EL (cell line): ENCODE data around the gene PDK1.
A peak's percentile ranks its signal among the peaks of the same experiment; 100 is the strongest.
"Not testable (repeated sequence)": the region's sequence is repeated elsewhere in the genome, so short reads cannot be mapped to it uniquely, and the experiment has no call there.

ENCODE experiments used
- DNase-seq: peaks from one replicate; pipeline ENCODE4 v3.0.0-alpha.2; 2016

PDK1 gene

GRCh38 chr2:172555522-172556283 is at the start of gene PDK1:
Gene PDK1, plus strand, starts transcription at chr2:172556090. Its CDS starts 61 bp downstream, at chr2:172556151.
- DNase-seq = peak; percentile 94

GRCh38 chr2:172507199-172507598 is 48.7 kb upstream of the PDK1 start:
- DNase-seq = no peak

- no peak for DNase-seq
These were observed 45.8 kb upstream of the PDK1 start for GRCh38 chr2:172510088-172510487.

- no peak for DNase-seq
These were observed 45.3 kb upstream of the PDK1 start for GRCh38 chr2:172510548-172510947.

GRCh38 chr2:172512810-172513523 is 42.9 kb upstream of the PDK1 start:
- DNase-seq = no peak

GRCh38 chr2:172513524-172513900 is 42.4 kb upstream of the PDK1 start:
- DNase-seq = no peak

- DNase-seq = no peak
These were observed 41.8 kb upstream of the PDK1 start for GRCh38 chr2:172513935-172514586.

GRCh38 chr2:172516299-172516698 is 39.6 kb upstream of the PDK1 start:
- peak; percentile 47 for DNase-seq

GRCh38 chr2:172518995-172519394 is 36.9 kb upstream of the PDK1 start:
- DNase-seq = no peak

- no peak for DNase-seq
These were observed 30.3 kb upstream of the PDK1 start for GRCh38 chr2:172525601-172526000.

- no peak for DNase-seq
These were observed 24.6 kb upstream of the PDK1 start for GRCh38 chr2:172531309-172531708.

- not testable (repeated sequence) for DNase-seq
These were observed 23.4 kb upstream of the PDK1 start for GRCh38 chr2:172532461-172532860.

- DNase-seq = no peak
These were observed 22.2 kb upstream of the PDK1 start for GRCh38 chr2:172533687-172534086.

- DNase-seq = no peak
These were observed 20.8 kb upstream of the PDK1 start for GRCh38 chr2:172535119-172535518.

- DNase-seq = not testable (repeated sequence)
These were observed 18.0 kb upstream of the PDK1 start for GRCh38 chr2:172537851-172538250.

- DNase-seq = no peak
These were observed 16.1 kb upstream of the PDK1 start for GRCh38 chr2:172539767-172540166.

- DNase-seq = peak; percentile 28
These were observed 15.5 kb upstream of the PDK1 start for GRCh38 chr2:172540421-172540820.

GRCh38 chr2:172545408-172546075 is 10.3 kb upstream of the PDK1 start:
- DNase-seq = no peak

- no peak for DNase-seq
These were observed 6.8 kb upstream of the PDK1 start for GRCh38 chr2:172549131-172549530.

GRCh38 chr2:172549802-172550201 is 6.1 kb upstream of the PDK1 start:
- not testable (repeated sequence) for DNase-seq

- DNase-seq = no peak
These were observed 5.5 kb upstream of the PDK1 start for GRCh38 chr2:172550419-172550818.

GRCh38 chr2:172551271-172551670 is 4.6 kb upstream of the PDK1 start:
- DNase-seq = no peak
